ENCODE results near the gene ODF4. TPM values are rescaled to one million over a fixed set of nuclear protein-coding genes. Genes with fewer than 3 reads are reported as not detected.

ODF4 gene
- total and polyA plus RNA-seq, 2 of the 4 experiments (the other 2 are of a cell fraction) = not detected

DNA sequence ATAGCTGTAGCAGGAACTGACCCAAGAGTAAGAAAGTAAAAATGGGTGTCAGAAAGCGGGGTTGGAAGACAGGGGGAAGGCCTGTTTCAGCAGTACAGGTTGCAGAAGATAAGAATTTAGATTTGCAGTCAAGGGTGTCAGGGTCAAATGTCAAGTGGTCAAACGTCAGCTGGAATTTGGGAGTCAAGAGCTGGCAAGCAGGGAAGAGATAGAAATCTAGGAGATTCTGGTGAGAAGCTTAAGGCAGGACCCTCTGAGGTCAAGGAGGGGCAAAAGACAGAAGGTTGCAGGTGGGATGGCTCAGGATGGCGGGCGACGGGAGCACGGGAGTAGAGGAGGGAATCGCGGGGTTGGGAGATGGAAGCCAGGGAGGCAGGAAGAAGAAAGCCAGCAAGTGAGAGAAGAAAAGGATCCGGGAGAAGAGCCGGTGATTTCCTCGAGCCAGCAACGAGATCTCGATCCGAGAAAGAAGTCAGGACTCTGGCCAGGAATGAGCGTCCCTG, 44.8 kb upstream of the ODF4 start (continued):
- TF ChIP-seq, protein P1, sequence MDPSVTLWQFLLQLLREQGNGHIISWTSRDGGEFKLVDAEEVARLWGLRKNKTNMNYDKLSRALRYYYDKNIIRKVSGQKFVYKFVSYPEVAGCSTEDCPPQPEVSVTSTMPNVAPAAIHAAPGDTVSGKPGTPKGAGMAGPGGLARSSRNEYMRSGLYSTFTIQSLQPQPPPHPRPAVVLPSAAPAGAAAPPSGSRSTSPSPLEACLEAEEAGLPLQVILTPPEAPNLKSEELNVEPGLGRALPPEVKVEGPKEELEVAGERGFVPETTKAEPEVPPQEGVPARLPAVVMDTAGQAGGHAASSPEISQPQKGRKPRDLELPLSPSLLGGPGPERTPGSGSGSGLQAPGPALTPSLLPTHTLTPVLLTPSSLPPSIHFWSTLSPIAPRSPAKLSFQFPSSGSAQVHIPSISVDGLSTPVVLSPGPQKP (IDR thresholded peaks at IDR 0.05; ENCODE audit: borderline replicate concordance, low read depth, low read length) = no peak

DNA sequence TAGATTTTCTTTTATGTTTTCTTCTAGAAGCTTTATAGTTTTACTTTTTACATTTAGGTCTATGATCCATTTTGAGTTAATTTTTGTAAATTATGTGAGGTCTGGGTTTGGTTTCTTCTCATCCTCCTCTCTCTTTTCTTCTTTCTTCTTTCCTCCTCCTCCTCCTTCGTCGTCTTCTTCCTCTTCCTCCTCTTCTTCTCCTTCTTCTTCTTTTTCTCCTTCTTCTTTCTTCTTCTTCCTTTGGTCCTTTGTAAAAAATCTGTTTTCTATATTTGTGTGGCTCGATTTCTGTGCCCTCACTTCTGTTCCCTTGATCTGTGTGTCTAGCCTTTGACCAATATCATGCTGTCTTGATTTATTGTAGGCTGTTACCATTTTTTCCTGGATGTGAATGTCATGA, 39.4 kb upstream of the ODF4 start:
- Histone ChIP-seq H3K23ac (ENCODE audit: low read depth, low read length) (no peak overlapping the region), H2BK5ac (ENCODE audit: low read depth, low read length, poor library complexity, severe bottlenecking) (no peak overlapping the region), H3K79me1 (ENCODE audit: low read depth in 1 of 2, low read length in 2 of 2) (peaks cover 0 to 3% of the 10 kb centered on the region in 2 experiments; a peak in 1 of 4 replicates), H3K27me3 (ENCODE audit: control insufficient read depth, insufficient read depth, low read length) (no peaks in the 10 kb centered on the region; the same call in 1 of the 2 replicates), H3K4ac (ENCODE audit: low read depth, low read length) (no peak overlapping the region), H2AK5ac (ENCODE audit: low read depth, low read length) (no peak overlapping the region), H4K91ac (ENCODE audit: insufficient read depth, low read depth, low read length) (no peak overlapping the region), H4K5ac (ENCODE audit: low read depth, low read length) (no peak overlapping the region), H3K4me1 (ENCODE audit: control insufficient read depth, insufficient read depth, low read length) (no peaks in the 10 kb centered on the region), H3K9me3 (ENCODE audit: control insufficient read depth, insufficient read depth, low read length) (no peaks in the 10 kb centered on the region), H2BK120ac (ENCODE audit: low read depth, low read length) (no peak overlapping the region), H4K20me1 (ENCODE audit: insufficient read depth, low read length) (no peaks in the 10 kb centered on the region; the same call in 1 of the 2 replicates), H3K56ac (ENCODE audit: extremely low read depth, insufficient read depth, low read length) (no peak overlapping the region), H3K27ac (ENCODE audit: insufficient read depth, low read length) (no peak overlapping the region), H3K4me3 (ENCODE audit: insufficient read depth, low read depth, low read length) (no peak overlapping the region), H3K9me1 (ENCODE audit: insufficient read depth, low read length) (no peaks in the 10 kb centered on the region), H2AFZ (replicated peaks; ENCODE audit: low read length, poor library complexity) (peak overlapping the region; percentile 77), H3K14ac (replicated peaks; ENCODE audit: low read depth, low read length) (no peak overlapping the region), H3K36me3 (ENCODE audit: control insufficient read depth, insufficient read depth, low read length) (no peaks in the 10 kb centered on the region), H2AK9ac (replicated peaks; ENCODE audit: low read depth, low read length, poor library complexity) (peak overlapping the region; percentile 53), H3K18ac (ENCODE audit: low read depth, low read length) (no peak overlapping the region), H4K8ac (ENCODE audit: low read depth in 2 of 2, low read length in 2 of 2) (no peak overlapping the region), H2BK20ac (ENCODE audit: low read depth, low read length) (no peak overlapping the region), H3K9ac (ENCODE audit: low read depth, low read length) (no peak overlapping the region), H3K4me2 (ENCODE audit: low read depth, low read length) (no peak overlapping the region), H2BK15ac (ENCODE audit: low read depth, low read length) (no peak overlapping the region)
- WGBS, 2 experiments (ENCODE audit: extremely low coverage in 2 of 2, insufficient read length in 1 of 2) = no CpG with 5 or more reads among the region's 3 CpGs
- CTCF ChIA-PET = interaction anchor here (1.0 kb wide), 1 partner anchor 61 kb away, joined by 3 read pairs; no protein-coding TSS in a partner anchor
- TF ChIP-seq SMC3 (IDR thresholded peaks at IDR 0.05; ENCODE audit: low read depth, low read length) (no peak), MAZ (IDR thresholded peaks at IDR 0.05; ENCODE audit: borderline replicate concordance, low read depth, low read length) (no peak)
- BruUV-seq (replicated peaks) = no TSS peak
- ATAC-seq (ENCODE audit: low read depth) = no peak; the same call in 1 of the 2 replicates
- intact Hi-C loops (cut with micrococcal nuclease) (loop anchor here (1.0 to 5.0 kb wide), 4 partner anchors 74 to 239 kb away; no protein-coding TSS in a partner anchor), in situ Hi-C loops (cut with MboI; ENCODE audit: low sequenced_read_pairs) (loop anchor here (25.0 kb wide), 1 partner anchor 213 kb away; the partner anchor contains the start of gene ALOX12B), dilution Hi-C loops (cut with HindIII; ENCODE audit: low sequenced_read_pairs, unreplicated experiment) (no loop called here)
- DNase-seq = no peak
- POLR2A ChIA-PET (ENCODE audit: unreplicated experiment) = no interaction called here
